NAMALWA (cell line): Measurements from ENCODE around the gene LRRC9.
"Not testable (repeated sequence)": the region's sequence is repeated elsewhere in the genome, so short reads cannot be mapped to it uniquely, and the experiment has no call there.

ENCODE experiments used
- DNase-seq: peaks from one replicate; pipeline ENCODE4 v3.0.0-alpha.2; 2015; ENCODE audit warnings: low spot score

Gene LRRC9

GRCh38 chr14:59919570-59920377 is at the start of gene LRRC9:
TSS of gene LRRC9 (plus strand) at chr14:59920144.
- no peak for DNase-seq

GRCh38 chr14:59870277-59871165 is 49.4 kb upstream of the LRRC9 start, which contains the start of gene RTN1:
TSS of gene RTN1 (minus strand) at chr14:59870776. CDS start at chr14:59870630, 146 bp downstream.
- no peak for DNase-seq

DNA sequence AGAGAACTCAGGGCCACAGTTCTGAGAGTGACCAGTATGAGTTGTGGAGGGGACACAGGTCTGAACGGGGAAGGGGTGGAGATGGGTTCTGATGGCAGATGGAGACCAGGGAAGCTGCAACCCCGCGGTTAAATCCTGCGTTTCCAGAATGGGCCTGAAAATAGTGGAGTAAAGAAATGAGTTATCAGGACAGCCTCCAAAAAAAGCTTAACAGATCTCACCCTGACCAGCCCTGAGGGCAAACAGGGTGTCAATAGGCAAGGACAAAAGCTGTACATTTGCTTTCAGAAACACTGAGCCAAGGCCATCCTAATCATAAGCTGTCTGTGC is 48.8 kb upstream of the LRRC9 start:
- DNase-seq = no peak

GRCh38 chr14:59882957-59883356 is 37.0 kb upstream of the LRRC9 start:
- peak; percentile 16 for DNase-seq

GRCh38 chr14:59890676-59891075 is 29.3 kb upstream of the LRRC9 start:
- no peak for DNase-seq

DNA sequence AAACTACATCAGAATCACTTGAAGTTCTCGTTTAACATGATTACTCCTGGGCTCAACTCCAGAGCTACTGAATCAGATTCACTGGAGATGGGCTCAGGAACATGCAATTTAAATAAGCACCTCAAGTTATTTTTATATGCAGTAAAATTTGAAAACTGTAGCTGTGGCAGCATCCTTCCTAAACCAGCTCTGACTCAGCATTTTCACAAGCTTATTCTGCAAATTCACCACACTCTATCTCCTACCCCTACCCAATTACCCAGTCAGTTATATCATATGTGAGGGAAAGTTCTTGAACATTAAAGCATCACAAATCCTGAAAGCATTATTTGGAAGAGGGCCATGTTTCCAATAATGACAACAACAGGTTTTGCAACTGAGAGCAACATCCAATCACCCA is 24.2 kb upstream of the LRRC9 start:
- DNase-seq = no peak

DNA sequence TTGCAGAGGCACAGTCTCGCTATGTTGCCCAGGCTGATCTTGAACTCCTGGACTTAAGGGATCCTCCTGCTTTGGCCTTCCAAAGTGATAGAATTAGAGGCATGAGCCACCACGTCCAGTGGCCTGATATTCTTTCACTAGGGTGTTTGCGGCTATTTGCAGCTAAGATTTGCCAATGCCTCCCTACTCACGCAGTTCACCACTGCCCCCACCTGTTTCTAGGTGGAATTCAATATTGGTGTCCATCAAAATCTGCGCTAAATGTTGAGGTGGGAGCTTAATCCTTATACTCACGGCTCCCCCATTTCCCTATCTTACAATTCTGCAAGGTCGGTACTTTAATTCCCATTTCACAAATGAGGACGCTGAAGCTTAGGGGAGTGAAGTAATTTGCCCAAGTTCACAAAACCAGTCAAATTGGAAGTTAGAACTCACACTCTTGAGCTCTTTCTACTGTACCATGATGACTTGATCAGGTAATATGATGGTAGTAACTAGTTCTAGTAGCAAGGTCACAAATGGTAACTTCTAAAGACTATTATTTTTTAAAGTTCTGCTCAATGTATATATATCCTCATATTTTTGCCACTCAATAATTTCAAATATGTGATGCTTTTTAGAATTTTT is 22.1 kb upstream of the LRRC9 start:
- DNase-seq = peak; percentile 11

DNA sequence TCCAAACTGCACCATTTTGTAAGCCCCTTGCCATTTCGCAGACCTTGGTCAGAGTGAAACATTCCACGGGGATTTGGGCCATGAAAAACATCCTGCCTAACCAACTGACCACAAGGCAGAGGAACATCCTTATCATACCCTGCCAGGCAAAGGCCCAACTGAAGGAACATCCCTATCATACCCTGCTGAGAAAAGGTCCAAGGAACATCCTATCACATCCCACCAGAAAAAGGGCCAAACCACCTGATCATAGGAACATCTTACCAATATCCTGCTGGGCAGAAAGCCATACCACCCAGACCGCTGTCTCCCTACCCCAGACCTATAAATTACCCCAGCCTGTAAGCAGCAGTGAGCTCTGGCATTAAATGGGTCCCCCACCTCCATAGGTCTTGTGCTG is 19.4 kb upstream of the LRRC9 start:
- DNase-seq = no peak

DNA sequence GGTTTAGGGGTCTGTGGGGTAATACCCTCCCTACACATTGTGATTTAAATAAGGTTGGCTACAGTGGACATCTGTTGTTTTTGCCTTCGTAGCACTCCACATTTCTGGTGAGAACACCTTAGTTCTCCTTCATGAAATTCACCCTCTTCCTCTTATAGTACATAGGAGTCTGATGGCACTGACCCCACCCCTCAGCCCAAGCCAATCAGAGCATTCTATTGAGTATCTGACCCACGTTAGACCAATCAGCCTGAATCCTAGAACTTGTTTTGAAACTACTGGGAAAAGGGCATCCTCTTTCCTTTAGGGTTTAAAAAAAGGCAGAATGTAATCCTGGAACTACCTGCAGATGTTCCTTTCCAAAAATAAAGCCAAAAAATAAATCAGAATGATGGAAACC is 15.8 kb upstream of the LRRC9 start:
- DNase-seq = peak; percentile 1

- no peak for DNase-seq
Observed at GRCh38 chr14:59905188-59905587, 14.8 kb upstream of the LRRC9 start.

DNA sequence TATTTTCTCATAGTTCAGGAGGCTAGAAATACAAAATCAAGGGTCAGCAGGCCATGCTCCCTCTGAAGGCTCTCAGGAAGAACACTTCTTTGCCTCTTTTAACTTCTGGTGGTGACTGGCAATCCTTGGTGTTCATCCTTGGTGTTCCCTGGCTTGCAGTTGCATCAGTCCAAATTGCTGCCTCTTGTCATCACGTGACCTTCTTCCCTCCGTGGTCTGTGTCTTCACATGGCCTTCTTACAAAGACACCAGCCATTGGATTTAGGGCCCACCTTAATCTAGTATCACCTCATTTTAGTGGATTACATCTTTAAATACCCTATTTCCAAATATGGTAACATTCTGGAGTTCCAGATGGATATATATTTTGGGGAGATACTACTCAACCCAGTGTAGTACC is 7.5 kb upstream of the LRRC9 start:
- DNase-seq = no peak

DNA sequence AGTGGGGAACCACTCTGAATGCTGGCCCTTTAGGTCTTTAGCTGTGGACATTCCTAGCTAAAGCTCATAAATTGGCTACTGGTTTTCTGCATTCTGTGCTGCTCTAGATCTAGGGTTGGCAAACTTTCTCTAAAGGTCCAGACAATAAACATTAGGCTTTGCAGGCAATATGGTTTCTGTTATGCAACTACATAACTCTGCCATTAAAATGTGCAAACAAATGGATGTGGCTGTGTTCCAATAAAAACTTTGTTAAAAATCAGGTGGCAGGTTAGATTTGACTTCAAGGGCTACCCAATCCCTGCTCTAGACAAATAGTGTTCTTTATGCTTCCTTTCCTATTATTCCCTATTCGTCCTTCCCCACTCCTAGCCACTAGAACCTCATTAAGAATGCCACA is 6.8 kb upstream of the LRRC9 start:
- no peak for DNase-seq

GRCh38 chr14:59918824-59919569 is 947 bp upstream of the LRRC9 start:
- DNase-seq = peak; percentile 5

- no peak for DNase-seq
Observed at GRCh38 chr14:59920378-59920683, 387 bp downstream of the LRRC9 start.

DNA sequence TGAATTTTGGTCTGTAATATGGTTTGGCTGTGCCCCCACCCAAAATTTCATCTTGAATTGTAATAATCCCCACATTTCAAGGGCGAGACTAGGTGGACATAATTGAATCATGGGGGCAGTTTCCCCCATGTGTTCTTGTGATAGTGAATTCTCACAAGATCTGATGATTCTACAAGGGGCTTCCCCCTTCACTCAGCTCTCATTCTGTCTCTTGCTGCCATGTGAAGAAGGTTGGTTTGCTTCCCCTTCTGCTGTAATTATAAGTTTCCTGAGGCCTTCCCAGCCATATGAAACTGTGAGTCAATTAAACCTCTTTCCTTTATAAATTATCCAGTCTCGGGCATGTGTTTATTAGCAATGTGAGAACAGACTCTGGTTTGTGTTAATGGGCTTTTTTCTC is 5.9 kb downstream of the LRRC9 start:
- no peak for DNase-seq

DNA sequence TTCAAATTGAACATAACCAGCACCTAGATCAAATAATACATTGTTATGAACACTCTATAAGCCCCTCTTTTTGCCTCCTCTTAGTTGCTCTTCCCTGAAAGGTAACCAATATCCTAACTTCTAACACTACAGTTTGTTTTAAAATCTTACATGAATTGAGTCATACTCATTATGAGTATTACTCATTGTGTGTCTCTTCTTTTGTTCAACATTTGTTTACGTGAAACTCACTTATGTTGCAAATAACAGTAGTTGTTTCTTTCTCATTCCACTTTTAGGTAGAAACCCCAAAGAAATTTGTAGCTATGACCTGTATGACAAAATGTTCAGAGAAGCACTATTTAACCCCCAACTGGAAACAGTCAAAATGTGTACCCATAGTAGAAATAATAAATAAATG is 6.6 kb downstream of the LRRC9 start:
- no peak for DNase-seq

- no peak for DNase-seq
Observed at GRCh38 chr14:59931237-59931636, 11.3 kb downstream of the LRRC9 start.

GRCh38 chr14:59936145-59936544 is 16.2 kb downstream of the LRRC9 start:
- no peak for DNase-seq

GRCh38 chr14:59939828-59940227 is 19.9 kb downstream of the LRRC9 start:
- DNase-seq = no peak

- peak; percentile 13 for DNase-seq
Observed at GRCh38 chr14:59942296-59942862, 22.4 kb downstream of the LRRC9 start.

DNA sequence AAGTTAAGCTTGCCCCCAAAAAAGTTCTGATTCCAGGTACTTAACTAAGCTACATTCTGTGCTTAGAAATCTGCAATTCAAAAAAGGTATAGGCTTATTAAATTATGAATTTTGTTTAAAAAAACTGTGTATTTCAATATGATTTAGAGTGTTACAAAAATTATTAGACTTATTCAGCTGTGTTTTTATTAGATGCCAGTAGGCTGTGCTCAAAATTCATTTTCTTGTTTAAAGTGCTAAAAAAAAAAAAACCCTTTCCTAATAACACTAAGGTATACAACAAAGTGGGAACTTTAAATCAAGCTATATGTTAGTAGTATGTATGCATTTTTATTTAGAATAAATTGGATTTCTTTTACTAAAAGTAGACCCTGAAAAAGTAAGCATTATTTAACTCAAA is 25.0 kb downstream of the LRRC9 start:
- no peak for DNase-seq

- not testable (repeated sequence) for DNase-seq
Observed at GRCh38 chr14:59952141-59952540, 32.2 kb downstream of the LRRC9 start.
